ENCODE results near the gene SLC47A2. TPM values are rescaled to one million over a fixed set of nuclear protein-coding genes. Genes with fewer than 3 reads are reported as not detected.

Gene SLC47A2
- total and polyA plus RNA-seq, 2 experiments from 2014 or later, result not detected

GRCh38 chr17:19727501-19728078 is 11.2 kb upstream of the SLC47A2 start:
- no peak for DNase-seq (ENCODE audit: low spot score)
- H3K4me2 ChIP-seq, result no peak overlapping the region
- no peaks in the 10 kb centered on the region for H3K79me2 ChIP-seq (replicated peaks; ENCODE audit: insufficient read depth)
- Mint-ChIP-seq H3K27me3 (ENCODE audit: insufficient read depth, low read depth, poor library complexity) (no peaks in the 10 kb centered on the region), H3K27ac (no peak overlapping the region), H3K36me3 (ENCODE audit: low read depth) (no peaks in the 10 kb centered on the region; the same call in 2 of the 3 replicates), H3K4me1 (no peaks in the 10 kb centered on the region; the same call in 2 of the 3 replicates), H3K4me3 (no peak overlapping the region), H3K9me3 (no peaks in the 10 kb centered on the region)
- no peaks in the 10 kb centered on the region for H3K9me2 ChIP-seq (ENCODE audit: insufficient read depth)
- H4K20me1 ChIP-seq (replicated peaks; ENCODE audit: insufficient read depth), result no peaks in the 10 kb centered on the region
- no peaks in the 10 kb centered on the region for H3K27me3 ChIP-seq (ENCODE audit: insufficient read depth)
- H3K4me1 ChIP-seq (ENCODE audit: insufficient read depth), result no peaks in the 10 kb centered on the region
- H2AFZ ChIP-seq, result no peak overlapping the region
- no peaks in the 10 kb centered on the region for H3K36me3 ChIP-seq (ENCODE audit: insufficient read depth)
- no peaks in the 10 kb centered on the region for H3F3A ChIP-seq (replicated peaks; ENCODE audit: low read depth)
- no peak overlapping the region for H3K27ac ChIP-seq (ENCODE audit: low read depth)
- H3K4me3 ChIP-seq, result no peak overlapping the region
- no peak for ATAC-seq
- TF ChIP-seq ZNF114 (CRISPR knock-in tag; IDR thresholded peaks at IDR 0.05) (no peak), ZNF331 (CRISPR knock-in tag; IDR thresholded peaks at IDR 0.05; ENCODE audit: low read depth) (no peak)
- TF ChIP-seq, protein P1, sequence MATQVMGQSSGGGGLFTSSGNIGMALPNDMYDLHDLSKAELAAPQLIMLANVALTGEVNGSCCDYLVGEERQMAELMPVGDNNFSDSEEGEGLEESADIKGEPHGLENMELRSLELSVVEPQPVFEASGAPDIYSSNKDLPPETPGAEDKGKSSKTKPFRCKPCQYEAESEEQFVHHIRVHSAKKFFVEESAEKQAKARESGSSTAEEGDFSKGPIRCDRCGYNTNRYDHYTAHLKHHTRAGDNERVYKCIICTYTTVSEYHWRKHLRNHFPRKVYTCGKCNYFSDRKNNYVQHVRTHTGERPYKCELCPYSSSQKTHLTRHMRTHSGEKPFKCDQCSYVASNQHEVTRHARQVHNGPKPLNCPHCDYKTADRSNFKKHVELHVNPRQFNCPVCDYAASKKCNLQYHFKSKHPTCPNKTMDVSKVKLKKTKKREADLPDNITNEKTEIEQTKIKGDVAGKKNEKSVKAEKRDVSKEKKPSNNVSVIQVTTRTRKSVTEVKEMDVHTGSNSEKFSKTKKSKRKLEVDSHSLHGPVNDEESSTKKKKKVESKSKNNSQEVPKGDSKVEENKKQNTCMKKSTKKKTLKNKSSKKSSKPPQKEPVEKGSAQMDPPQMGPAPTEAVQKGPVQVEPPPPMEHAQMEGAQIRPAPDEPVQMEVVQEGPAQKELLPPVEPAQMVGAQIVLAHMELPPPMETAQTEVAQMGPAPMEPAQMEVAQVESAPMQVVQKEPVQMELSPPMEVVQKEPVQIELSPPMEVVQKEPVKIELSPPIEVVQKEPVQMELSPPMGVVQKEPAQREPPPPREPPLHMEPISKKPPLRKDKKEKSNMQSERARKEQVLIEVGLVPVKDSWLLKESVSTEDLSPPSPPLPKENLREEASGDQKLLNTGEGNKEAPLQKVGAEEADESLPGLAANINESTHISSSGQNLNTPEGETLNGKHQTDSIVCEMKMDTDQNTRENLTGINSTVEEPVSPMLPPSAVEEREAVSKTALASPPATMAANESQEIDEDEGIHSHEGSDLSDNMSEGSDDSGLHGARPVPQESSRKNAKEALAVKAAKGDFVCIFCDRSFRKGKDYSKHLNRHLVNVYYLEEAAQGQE (IDR thresholded peaks at IDR 0.05; ENCODE audit: unreplicated experiment), result no peak

- Histone ChIP-seq H3K4me2 (no peak overlapping the region), H4K20me1 (replicated peaks; ENCODE audit: insufficient read depth) (no peaks in the 10 kb centered on the region), H3K36me3 (ENCODE audit: insufficient read depth) (no peaks in the 10 kb centered on the region), H3K27ac (ENCODE audit: low read depth) (no peak overlapping the region), H3K27me3 (ENCODE audit: insufficient read depth) (no peaks in the 10 kb centered on the region), H3K4me1 (ENCODE audit: insufficient read depth) (no peaks in the 10 kb centered on the region), H3K9me2 (ENCODE audit: insufficient read depth) (no peaks in the 10 kb centered on the region), H3K79me2 (replicated peaks; ENCODE audit: insufficient read depth) (no peaks in the 10 kb centered on the region), H3K4me3 (no peak overlapping the region), H2AFZ (no peak overlapping the region), H3F3A (replicated peaks; ENCODE audit: low read depth) (no peaks in the 10 kb centered on the region)
- Mint-ChIP-seq H3K27ac (no peak overlapping the region), H3K36me3 (ENCODE audit: low read depth) (no peaks in the 10 kb centered on the region; the same call in 2 of the 3 replicates), H3K4me3 (no peak overlapping the region), H3K4me1 (no peaks in the 10 kb centered on the region), H3K9me3 (no peaks in the 10 kb centered on the region), H3K27me3 (ENCODE audit: insufficient read depth, low read depth, poor library complexity) (peaks cover 1% of the 10 kb centered on the region)
- DNase-seq (ENCODE audit: low spot score), result no peak
- no peak for ATAC-seq
- no peak for TF ChIP-seq ZNF331 (CRISPR knock-in tag; IDR thresholded peaks at IDR 0.05; ENCODE audit: low read depth)
- TF ChIP-seq ZNF114 (CRISPR knock-in tag; IDR thresholded peaks at IDR 0.05), result no peak
- TF ChIP-seq, protein P1 (IDR thresholded peaks at IDR 0.05; ENCODE audit: unreplicated experiment), result no peak
- TF ChIP-seq NANOG (IDR thresholded peaks at IDR 0.05; ENCODE audit: borderline replicate concordance), result no peak
- TF ChIP-seq JUNB (IDR thresholded peaks at IDR 0.05; ENCODE audit: unreplicated experiment), result no peak
- no peak for TF ChIP-seq ZNF462 (CRISPR knock-in tag; IDR thresholded peaks at IDR 0.05)
Observed at GRCh38 chr17:19726631-19727376, 10.4 kb upstream of the SLC47A2 start.
